GM10248 (cell line): ENCODE results near the gene ARFGEF3.

ENCODE experiments used
- CTCF ChIA-PET: fragments of 300-600 bp; sonication (Branson Sonifier 250); formaldehyde crosslinking; extraction: SDS; loops from one replicate; lab custom pipeline; 2021; ENCODE audit warnings: antibody characterized with exemption; lab: Yijun Ruan, JAX
- POLR2A ChIA-PET: fragments of 350-650 bp; sonication (Branson Sonifier 250); formaldehyde crosslinking; extraction: SDS; loops from one replicate; lab custom pipeline; 2020; ENCODE audit warnings: antibody characterized with exemption; lab: Yijun Ruan, JAX
- DNase-seq: peaks from one replicate; pipeline ENCODE4 v3.0.0; 2012; ENCODE audit errors: extremely low spot score
- CTCF ChIP-seq: IDR thresholded peaks from 2 replicates; pipeline ENCODE4 v1.5.1; 2012; ENCODE audit warnings: mild to moderate bottlenecking, low read depth; ENCODE audit errors: extremely low read depth, missing control alignments, control extremely low read depth

Gene ARFGEF3

GRCh38 chr6:138321934-138322333 lies 160.2 kb downstream of the ARFGEF3 start:
- ChIA-PET CTCF (no interaction called here), POLR2A (no interaction called here)
- DNase-seq = no peak
- no peak for TF ChIP-seq CTCF

- DNase-seq = no peak
- CTCF ChIA-PET = interaction anchor here (1.1 to 1.5 kb wide), 3 partner anchors 12 to 186 kb away, joined by 3 to 4 read pairs (median 3); no protein-coding TSS in a partner anchor
- TF ChIP-seq CTCF = no peak
- POLR2A ChIA-PET = no interaction called here
Measured at GRCh38 chr6:138323821-138324220, 162.1 kb downstream of the ARFGEF3 start.

- POLR2A ChIA-PET = no interaction called here
Measured at GRCh38 chr6:138328210-138328609, 166.5 kb downstream of the ARFGEF3 start.

GRCh38 chr6:138330763-138331162 lies 169.0 kb downstream of the ARFGEF3 start:
- no peak for TF ChIP-seq CTCF
- POLR2A ChIA-PET = no interaction called here

More at GRCh38 chr6:138328210-138328609, 166.5 kb downstream of the ARFGEF3 start:
- no peak for DNase-seq
- CTCF ChIA-PET = no interaction called here
- no peak for TF ChIP-seq CTCF

GRCh38 chr6:138331444-138331843 lies 169.7 kb downstream of the ARFGEF3 start:
- DNase-seq = no peak
- TF ChIP-seq CTCF = no peak
- ChIA-PET POLR2A (no interaction called here), CTCF (interaction anchor here (1.1 kb wide), 1 partner anchor 14 kb away, joined by 3 read pairs; no protein-coding TSS in a partner anchor)

More at GRCh38 chr6:138330763-138331162, 169.0 kb downstream of the ARFGEF3 start:
- DNase-seq = no peak
- CTCF ChIA-PET = interaction anchor here (1.1 kb wide), 1 partner anchor 15 kb away, joined by 3 read pairs; no protein-coding TSS in a partner anchor

- TF ChIP-seq CTCF = no peak
- POLR2A ChIA-PET = no interaction called here
- no peak for DNase-seq
- CTCF ChIA-PET = no interaction called here
Measured at GRCh38 chr6:138331984-138332383, 170.2 kb downstream of the ARFGEF3 start.
